Measurements from ENCODE around the gene FLRT1. TPM values are rescaled to one million over a fixed set of nuclear protein-coding genes. Genes with fewer than 3 reads are reported as not detected.

FLRT1 gene, protein sequence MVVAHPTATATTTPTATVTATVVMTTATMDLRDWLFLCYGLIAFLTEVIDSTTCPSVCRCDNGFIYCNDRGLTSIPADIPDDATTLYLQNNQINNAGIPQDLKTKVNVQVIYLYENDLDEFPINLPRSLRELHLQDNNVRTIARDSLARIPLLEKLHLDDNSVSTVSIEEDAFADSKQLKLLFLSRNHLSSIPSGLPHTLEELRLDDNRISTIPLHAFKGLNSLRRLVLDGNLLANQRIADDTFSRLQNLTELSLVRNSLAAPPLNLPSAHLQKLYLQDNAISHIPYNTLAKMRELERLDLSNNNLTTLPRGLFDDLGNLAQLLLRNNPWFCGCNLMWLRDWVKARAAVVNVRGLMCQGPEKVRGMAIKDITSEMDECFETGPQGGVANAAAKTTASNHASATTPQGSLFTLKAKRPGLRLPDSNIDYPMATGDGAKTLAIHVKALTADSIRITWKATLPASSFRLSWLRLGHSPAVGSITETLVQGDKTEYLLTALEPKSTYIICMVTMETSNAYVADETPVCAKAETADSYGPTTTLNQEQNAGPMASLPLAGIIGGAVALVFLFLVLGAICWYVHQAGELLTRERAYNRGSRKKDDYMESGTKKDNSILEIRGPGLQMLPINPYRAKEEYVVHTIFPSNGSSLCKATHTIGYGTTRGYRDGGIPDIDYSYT
- 0.16 TPM for polyA plus RNA-seq (2013)

DNA sequence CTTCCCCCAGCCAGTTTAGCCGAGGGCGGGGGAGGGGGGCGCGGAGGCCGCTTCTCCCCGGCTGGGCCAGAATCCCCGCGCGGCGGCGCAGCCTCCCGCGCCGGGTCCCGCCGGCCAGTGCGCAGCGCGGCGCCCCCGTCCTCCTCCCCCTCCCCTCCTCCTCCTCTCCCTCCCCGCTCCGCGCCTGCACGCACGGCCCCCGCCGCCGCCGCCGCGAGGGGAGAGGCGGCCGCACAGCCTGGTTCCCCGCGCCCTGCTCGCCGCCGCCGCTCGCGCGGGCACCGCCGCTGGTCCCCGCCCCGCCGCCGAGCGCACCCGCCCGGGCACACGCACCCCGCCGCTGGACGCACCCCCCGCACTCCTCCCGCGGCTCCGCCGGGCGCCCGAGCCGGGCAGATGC, at the start of gene FLRT1:
TSS of gene FLRT1 (plus strand) at position 356 of the 400 bp plus-strand sequence. CDS start 80,337 bp downstream, outside the sequence.
- Histone ChIP-seq H3K9me3 (ENCODE audit: control extremely low read depth in 1 of 5, control insufficient read depth in 4 of 5, insufficient read depth in 2 of 5, low read depth in 1 of 5, low read length in 4 of 5) (no peaks in the 10 kb centered on the region), H3K4me3 (ENCODE audit: control insufficient read depth in 1 of 7, extremely low read depth in 1 of 7, insufficient read depth in 4 of 7, low read depth in 2 of 7, low read length in 6 of 7) (peak within 1 kb of the TSS; percentile 28 to 70 (median 49)), H3K27ac (ENCODE audit: insufficient read depth in 1 of 2, low read depth in 1 of 2, low read length in 2 of 2, poor library complexity in 1 of 2, severe bottlenecking in 2 of 2) (no peak within 1 kb of the TSS), H3K36me3 (ENCODE audit: control insufficient read depth in 4 of 4, insufficient read depth in 4 of 4, low read length in 3 of 4) (no peaks in the 10 kb centered on the region), H3K4me1 (ENCODE audit: control extremely low read depth in 1 of 4, control insufficient read depth in 4 of 4, insufficient read depth in 4 of 4, low read length in 3 of 4) (peaks cover 0 to 31% (median 24%) of the 10 kb centered on the region in 4 experiments), H3K27me3 (replicated peaks in 2 of 5; ENCODE audit: control insufficient read depth in 4 of 5, insufficient read depth in 5 of 5, low read length in 4 of 5) (peaks cover 0 to 72% (median 25%) of the 10 kb centered on the region in 5 experiments)
- WGBS (ENCODE audit: insufficient coverage), result 0% methylated on average over 36 of the region's 64 CpGs
- DNase-seq, result peak in 1 of 3 donors; percentile 21
- POLR2A ChIA-PET, result interaction anchor here (0.8 to 1.0 kb wide), 2 partner anchors 12 to 110 kb away, joined by 3 to 4 read pairs; no protein-coding TSS in a partner anchor
- CTCF ChIA-PET, result interaction anchor here (1.0 to 8.8 kb wide), 3 partner anchors 34 to 114 kb away, joined by 3 to 62 read pairs (median 28); no protein-coding TSS in a partner anchor

DNA sequence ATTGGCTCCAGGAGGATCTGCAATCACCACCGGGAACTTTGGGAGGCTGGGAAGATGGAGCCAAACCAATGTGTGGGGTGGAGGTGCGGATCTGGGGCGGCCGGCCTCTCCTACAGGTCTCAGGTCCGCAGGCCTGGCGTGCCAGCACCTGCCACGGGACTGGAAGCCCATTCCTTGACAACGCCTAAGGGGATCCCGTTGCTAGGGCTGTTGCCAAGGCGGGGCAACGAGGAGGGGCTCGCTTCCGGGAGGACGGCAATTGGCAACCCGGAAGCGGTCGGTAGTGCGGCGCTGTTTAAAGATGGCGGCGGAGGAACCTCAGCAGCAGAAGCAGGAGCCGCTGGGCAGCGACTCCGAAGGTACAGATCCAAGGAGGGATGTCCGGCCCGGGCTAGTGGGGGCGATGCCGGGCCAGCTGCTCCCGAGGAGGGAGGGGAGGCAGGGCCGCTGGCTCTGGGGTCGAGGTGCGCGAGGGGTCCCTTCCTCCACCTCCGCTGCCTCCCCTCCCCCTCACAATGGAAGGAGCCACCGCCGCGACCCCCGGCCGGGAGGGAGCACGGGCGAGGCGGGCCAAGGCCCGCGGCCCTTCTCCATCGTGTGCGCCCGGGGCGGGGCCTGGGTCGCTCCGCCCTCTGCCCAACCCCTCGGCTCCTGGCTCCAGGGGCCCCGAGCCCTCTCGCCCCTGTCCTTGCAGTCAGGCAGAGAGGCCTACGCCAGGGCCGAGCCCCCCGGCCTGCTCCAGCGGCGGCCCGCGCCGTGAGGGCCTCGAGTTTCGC, 49.4 kb upstream of the FLRT1 start, which contains the start of gene OTUB1:
TSS of gene OTUB1 (plus strand) at position 283 of the 776 bp plus-strand sequence. CDS start at position 302, 19 bp downstream.
- H3K4me1 ChIP-seq (ENCODE audit: control extremely low read depth in 1 of 4, control insufficient read depth in 4 of 4, insufficient read depth in 4 of 4, low read length in 3 of 4), result peaks cover 0 to 38% (median 32%) of the 10 kb centered on the region in 4 experiments
- ChIA-PET CTCF (interaction anchor here (5.5 kb wide), 1 partner anchor 15 kb away, joined by 32 read pairs; no protein-coding TSS in a partner anchor), POLR2A (interaction anchor here (1.1 kb wide), 1 partner anchor 195 kb away, joined by 3 read pairs; no protein-coding TSS in a partner anchor)
- peak within 1 kb of the TSS; percentile 56 to 95 (median 86) for H3K4me3 ChIP-seq (ENCODE audit: control insufficient read depth in 1 of 7, extremely low read depth in 1 of 7, insufficient read depth in 4 of 7, low read depth in 2 of 7, low read length in 6 of 7)
- no peaks in the 10 kb centered on the region for H3K27me3 ChIP-seq (replicated peaks in 2 of 5; ENCODE audit: control insufficient read depth in 4 of 5, insufficient read depth in 5 of 5, low read length in 4 of 5)
- DNase-seq, result peak; percentile 89 to 91 (median 90)
- WGBS (ENCODE audit: insufficient coverage), result 0% methylated on average over 44 of the region's 63 CpGs
- no peaks in the 10 kb centered on the region for H3K9me3 ChIP-seq (ENCODE audit: control extremely low read depth in 1 of 5, control insufficient read depth in 4 of 5, insufficient read depth in 2 of 5, low read depth in 1 of 5, low read length in 4 of 5)
- H3K27ac ChIP-seq (ENCODE audit: insufficient read depth in 1 of 2, low read depth in 1 of 2, low read length in 2 of 2, poor library complexity in 1 of 2, severe bottlenecking in 2 of 2), result peak within 1 kb of the TSS; percentile 61 to 90
- H3K36me3 ChIP-seq (ENCODE audit: control insufficient read depth in 4 of 4, insufficient read depth in 4 of 4, low read length in 3 of 4), result peaks cover 0 to 23% (median 17%) of the 10 kb centered on the region in 4 experiments

DNA sequence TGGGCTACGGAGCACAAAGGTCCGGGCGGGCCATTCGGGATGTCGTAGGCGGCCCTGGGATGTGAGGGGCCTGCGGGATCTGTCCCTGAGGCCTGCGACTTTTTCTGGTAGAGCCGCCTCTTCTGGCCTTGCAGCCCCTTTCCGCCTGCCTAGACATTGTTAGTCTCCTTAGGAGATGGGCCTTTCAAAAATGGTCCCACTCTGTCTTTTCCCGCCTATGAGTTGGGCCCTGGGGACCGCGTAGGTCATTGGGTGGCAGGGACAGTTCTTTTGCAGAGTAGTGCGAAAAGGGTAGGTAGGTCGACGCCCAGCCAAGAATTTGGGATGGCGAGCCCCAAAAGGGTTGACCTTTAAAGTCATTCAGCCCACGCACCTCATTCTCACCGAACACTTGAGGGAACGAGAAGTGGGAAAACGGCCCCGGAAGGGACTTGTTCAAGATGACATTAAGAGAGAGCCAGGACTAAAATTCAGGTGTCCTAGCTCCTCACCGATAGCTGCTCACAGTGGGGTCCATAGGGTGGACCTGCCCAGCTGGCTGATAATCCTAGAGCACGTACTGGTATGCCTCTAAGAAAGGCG, 48.7 kb upstream of the FLRT1 start:
- H3K9me3 ChIP-seq (ENCODE audit: control extremely low read depth in 1 of 5, control insufficient read depth in 4 of 5, insufficient read depth in 2 of 5, low read depth in 1 of 5, low read length in 4 of 5), result no peaks in the 10 kb centered on the region
- WGBS (ENCODE audit: insufficient coverage), result 55% methylated on average over 25 of the region's 25 CpGs
- peaks cover 0 to 28% (median 19%) of the 10 kb centered on the region in 4 experiments for H3K36me3 ChIP-seq (ENCODE audit: control insufficient read depth in 4 of 4, insufficient read depth in 4 of 4, low read length in 3 of 4)
- peak overlapping the region; percentile 56 to 95 (median 86) for H3K4me3 ChIP-seq (ENCODE audit: control insufficient read depth in 1 of 7, extremely low read depth in 1 of 7, insufficient read depth in 4 of 7, low read depth in 2 of 7, low read length in 6 of 7)
- ChIA-PET CTCF (interaction anchor here (2.2 to 5.5 kb wide), 2 partner anchors 14 to 162 kb away, joined by 6 to 32 read pairs; no protein-coding TSS in a partner anchor), POLR2A (no interaction called here)
- DNase-seq, result no peak
- H3K27ac ChIP-seq (ENCODE audit: insufficient read depth in 1 of 2, low read depth in 1 of 2, low read length in 2 of 2, poor library complexity in 1 of 2, severe bottlenecking in 2 of 2), result peak overlapping the region; percentile 61 to 90
- H3K4me1 ChIP-seq (ENCODE audit: control extremely low read depth in 1 of 4, control insufficient read depth in 4 of 4, insufficient read depth in 4 of 4, low read length in 3 of 4), result peaks cover 0 to 33% (median 28%) of the 10 kb centered on the region in 4 experiments
- no peaks in the 10 kb centered on the region for H3K27me3 ChIP-seq (replicated peaks in 2 of 5; ENCODE audit: control insufficient read depth in 4 of 5, insufficient read depth in 5 of 5, low read length in 4 of 5)

DNA sequence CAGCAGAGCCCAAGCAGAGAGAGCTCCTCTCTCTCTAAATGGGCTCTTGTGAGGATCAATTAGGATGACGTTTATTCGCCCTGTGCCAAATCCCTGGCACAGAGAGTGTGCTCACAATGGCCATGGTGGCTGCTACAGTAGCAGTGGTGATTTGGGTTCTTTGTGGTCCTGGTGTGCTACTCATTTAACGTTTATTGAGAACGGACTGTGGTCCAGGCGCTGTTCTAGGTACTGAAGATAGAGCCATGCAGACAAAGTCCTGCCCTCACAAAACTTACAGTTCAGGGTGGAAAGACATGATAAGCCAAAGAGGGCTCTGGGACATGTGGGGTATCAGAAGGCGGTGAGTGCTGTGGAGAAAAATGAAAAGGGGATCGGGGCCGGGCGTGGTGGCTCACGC, 44.2 kb upstream of the FLRT1 start:
- H3K36me3 ChIP-seq (ENCODE audit: control insufficient read depth in 4 of 4, insufficient read depth in 4 of 4, low read length in 3 of 4), result peaks cover 5 to 53% (median 33%) of the 10 kb centered on the region in 4 experiments
- peaks cover 0 to 12% (median 10%) of the 10 kb centered on the region in 4 experiments for H3K4me1 ChIP-seq (ENCODE audit: control extremely low read depth in 1 of 4, control insufficient read depth in 4 of 4, insufficient read depth in 4 of 4, low read length in 3 of 4)
- H3K27ac ChIP-seq (ENCODE audit: insufficient read depth in 1 of 2, low read depth in 1 of 2, low read length in 2 of 2, poor library complexity in 1 of 2, severe bottlenecking in 2 of 2), result no peak overlapping the region
- ChIA-PET POLR2A (no interaction called here), CTCF (interaction anchor here (5.5 kb wide), 1 partner anchor 9 kb away, joined by 32 read pairs; no protein-coding TSS in a partner anchor)
- WGBS (ENCODE audit: insufficient coverage), result 94% methylated on average over 9 of the region's 10 CpGs
- no peaks in the 10 kb centered on the region for H3K9me3 ChIP-seq (ENCODE audit: control extremely low read depth in 1 of 5, control insufficient read depth in 4 of 5, insufficient read depth in 2 of 5, low read depth in 1 of 5, low read length in 4 of 5)
- no peak for DNase-seq
- H3K27me3 ChIP-seq (replicated peaks in 2 of 5; ENCODE audit: control insufficient read depth in 4 of 5, insufficient read depth in 5 of 5, low read length in 4 of 5), result no peaks in the 10 kb centered on the region
- H3K4me3 ChIP-seq (ENCODE audit: control insufficient read depth in 1 of 7, extremely low read depth in 1 of 7, insufficient read depth in 4 of 7, low read depth in 2 of 7, low read length in 6 of 7), result no peak overlapping the region

DNA sequence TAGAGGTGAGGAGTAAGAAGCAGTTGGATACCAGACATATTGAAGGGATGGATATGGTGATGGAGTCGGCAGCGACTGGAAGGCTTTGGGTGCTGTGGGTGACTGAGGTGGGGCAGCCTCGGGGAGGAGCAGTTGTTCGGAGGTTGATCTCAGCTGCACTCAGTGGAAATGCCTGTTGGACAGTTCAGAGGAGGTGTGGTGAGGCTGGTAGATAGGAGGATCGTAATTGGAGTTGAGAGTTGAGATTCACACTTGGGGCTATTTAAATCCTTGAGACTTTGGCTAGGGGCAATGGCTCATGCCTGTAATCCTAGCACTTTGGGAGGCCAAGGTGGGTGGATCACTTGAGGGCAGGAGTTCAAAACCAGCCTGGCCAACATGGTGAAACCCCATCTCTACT, 42.6 kb upstream of the FLRT1 start:
- H3K36me3 ChIP-seq (ENCODE audit: control insufficient read depth in 4 of 4, insufficient read depth in 4 of 4, low read length in 3 of 4), result peaks cover 8 to 68% (median 46%) of the 10 kb centered on the region in 4 experiments

DNA sequence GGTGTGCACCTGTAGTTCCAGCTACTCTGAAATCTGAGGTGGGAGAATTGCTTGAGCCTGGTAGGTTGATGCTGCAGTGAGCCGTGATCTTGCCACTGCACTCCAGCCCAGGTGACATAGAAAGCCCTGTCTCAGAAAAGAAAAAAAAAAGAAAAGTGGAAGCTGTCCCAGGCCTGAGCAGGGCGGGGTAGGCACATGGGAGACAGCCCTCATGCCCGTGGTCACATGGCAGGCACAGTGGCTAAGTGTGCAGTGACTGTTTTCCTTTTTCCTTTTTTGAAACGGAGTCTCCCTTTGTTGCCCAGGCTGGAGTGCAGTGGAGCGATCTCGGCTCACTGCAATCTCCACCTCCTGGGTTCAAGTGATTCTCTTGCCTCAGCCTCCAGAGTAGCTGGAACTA, 41.7 kb upstream of the FLRT1 start:
- H3K27ac ChIP-seq (ENCODE audit: insufficient read depth in 1 of 2, low read depth in 1 of 2, low read length in 2 of 2, poor library complexity in 1 of 2, severe bottlenecking in 2 of 2), result no peak overlapping the region
- ChIA-PET CTCF (interaction anchor here (0.6 to 1.3 kb wide), 3 partner anchors 65 to 1325 kb away, joined by 3 to 5 read pairs (median 4); no protein-coding TSS in a partner anchor), POLR2A (no interaction called here)
- H3K9me3 ChIP-seq (ENCODE audit: control extremely low read depth in 1 of 5, control insufficient read depth in 4 of 5, insufficient read depth in 2 of 5, low read depth in 1 of 5, low read length in 4 of 5), result no peaks in the 10 kb centered on the region
- WGBS (ENCODE audit: insufficient coverage), result 81% methylated on average over 3 of the region's 6 CpGs
- DNase-seq, result no peak
- H3K27me3 ChIP-seq (replicated peaks in 2 of 5; ENCODE audit: control insufficient read depth in 4 of 5, insufficient read depth in 5 of 5, low read length in 4 of 5), result peaks cover 0 to 12% (median 0%) of the 10 kb centered on the region in 5 experiments
- peaks cover 0 to 12% (median 7%) of the 10 kb centered on the region in 4 experiments for H3K4me1 ChIP-seq (ENCODE audit: control extremely low read depth in 1 of 4, control insufficient read depth in 4 of 4, insufficient read depth in 4 of 4, low read length in 3 of 4)
- peaks cover 8 to 62% (median 44%) of the 10 kb centered on the region in 4 experiments for H3K36me3 ChIP-seq (ENCODE audit: control insufficient read depth in 4 of 4, insufficient read depth in 4 of 4, low read length in 3 of 4)
- no peak overlapping the region for H3K4me3 ChIP-seq (ENCODE audit: control insufficient read depth in 1 of 7, extremely low read depth in 1 of 7, insufficient read depth in 4 of 7, low read depth in 2 of 7, low read length in 6 of 7)

More for the DNA sequence above, 42.6 kb upstream of the FLRT1 start:
- Histone ChIP-seq H3K27ac (ENCODE audit: insufficient read depth in 1 of 2, low read depth in 1 of 2, low read length in 2 of 2, poor library complexity in 1 of 2, severe bottlenecking in 2 of 2) (no peak overlapping the region), H3K4me1 (ENCODE audit: control extremely low read depth in 1 of 4, control insufficient read depth in 4 of 4, insufficient read depth in 4 of 4, low read length in 3 of 4) (peaks cover 0 to 4% (median 2%) of the 10 kb centered on the region in 4 experiments), H3K9me3 (ENCODE audit: control extremely low read depth in 1 of 5, control insufficient read depth in 4 of 5, insufficient read depth in 2 of 5, low read depth in 1 of 5, low read length in 4 of 5) (no peaks in the 10 kb centered on the region), H3K27me3 (replicated peaks in 2 of 5; ENCODE audit: control insufficient read depth in 4 of 5, insufficient read depth in 5 of 5, low read length in 4 of 5) (peaks cover 0 to 4% (median 0%) of the 10 kb centered on the region in 5 experiments), H3K4me3 (ENCODE audit: control insufficient read depth in 1 of 7, extremely low read depth in 1 of 7, insufficient read depth in 4 of 7, low read depth in 2 of 7, low read length in 6 of 7) (no peak overlapping the region)
- DNase-seq, result no peak
- ChIA-PET POLR2A (no interaction called here), CTCF (no interaction called here)
- 97% methylated on average over 5 of the region's 5 CpGs for WGBS (ENCODE audit: insufficient coverage)

All from common myeloid progenitor, CD34-positive (primary cell).